Esophagus muscularis mucosa (tissue), 4 donors: ENCODE data around the gene SERINC3. TPM values are rescaled to one million over a fixed set of nuclear protein-coding genes. Genes with fewer than 3 reads are reported as not detected.

Experiments used
- DNase-seq: peaks from one replicate; pipeline ENCODE4 v3.0.0-alpha.2; 2017; ENCODE audit errors: extremely low spot score
- H3K27ac ChIP-seq, 4 donors: fragments of 200-600 bp; sonication (generic); replicated peaks in 1 of 4; 1 replicate in 3 of 4; 2 replicates in 1 of 4; pipeline ENCODE4 v1.5.1; 2016 to 2019; ENCODE audit warnings: mild to moderate bottlenecking in 1 of 4
- H3K27me3 ChIP-seq, 4 donors: fragments of 200-600 bp; sonication (generic); one replicate each; pipeline versions ENCODE4 v1.5.1 to v1.6.0; 2016 to 2019
- H3K36me3 ChIP-seq, 4 donors: fragments of 200-600 bp; sonication (generic); one replicate each; pipeline ENCODE4 v1.5.1; 2016 to 2019
- H3K4me1 ChIP-seq, 4 donors: fragments of 200-600 bp; sonication (generic); one replicate each; pipeline ENCODE4 v1.5.1; 2016 to 2019
- H3K4me3 ChIP-seq, 4 donors: fragments of 200-600 bp; sonication (generic); 1 replicate in 2 of 4; 2 replicates in 2 of 4; pipeline ENCODE4 v1.5.1; 2016 to 2019; ENCODE audit warnings: mild to moderate bottlenecking in 4 of 4, moderate library complexity in 1 of 4
- H3K9me3 ChIP-seq, 4 donors: fragments of 200-600 bp; sonication (generic); 1 replicate in 3 of 4; 2 replicates in 1 of 4; pipeline ENCODE4 v1.5.1; 2016 to 2019
- EP300 ChIP-seq: sonication (generic); formaldehyde crosslinking; IDR thresholded peaks from one replicate; pipeline ENCODE4 v1.6.1; 2017; ENCODE audit warnings: antibody characterized with exemption
- POLR2A ChIP-seq: fragments of 450-650 bp; IDR thresholded peaks from one replicate; pipeline ENCODE4 v1.6.1; 2017; ENCODE audit warnings: antibody characterized with exemption, moderate library complexity, mild to moderate bottlenecking, low read depth
- POLR2AphosphoS5 ChIP-seq, 2 donors: sonication (generic); formaldehyde crosslinking; IDR thresholded peaks; one replicate each; pipeline ENCODE4 v1.6.1; 2017; ENCODE audit warnings: antibody characterized with exemption in 2 of 2
- WGBS: methylation state at CpG from one replicate; pipeline ENCODE4 v1.1.5; 2018; 5-methylcytosine and 5-hydroxymethylcytosine counted together
- intact Hi-C: fragments of 100-400 bp; cut with DNase I; formaldehyde crosslinking; loops from one replicate; pipeline ENCODE4 v1.15.1; 2023
- total RNA-seq, 4 donors: library from RNA; depleted of rRNA; stranded (reverse); fragments of >200 nt; gene quantifications; one replicate each; pipeline versions ENCODE4 v1.1.0 to v1.2.1, GENCODE V29; 2016
- TF ChIP-seq, protein P1 (sequence below), 3 experiments: fragments of 200-600 bp in 2 of 3; fragments of 450-650 bp in 1 of 3; sonication (generic) in 2 of 3; IDR thresholded peaks; one replicate each; pipeline ENCODE4 v1.5.1; 2017 to 2019; ENCODE audit warnings: antibody characterized with exemption in 3 of 3, mild to moderate bottlenecking in 2 of 3, moderate library complexity in 1 of 3

The SERINC3 gene
- total RNA-seq, 4 donors from 2014 or later, result 121 to 175 (median 138) TPM

DNA sequence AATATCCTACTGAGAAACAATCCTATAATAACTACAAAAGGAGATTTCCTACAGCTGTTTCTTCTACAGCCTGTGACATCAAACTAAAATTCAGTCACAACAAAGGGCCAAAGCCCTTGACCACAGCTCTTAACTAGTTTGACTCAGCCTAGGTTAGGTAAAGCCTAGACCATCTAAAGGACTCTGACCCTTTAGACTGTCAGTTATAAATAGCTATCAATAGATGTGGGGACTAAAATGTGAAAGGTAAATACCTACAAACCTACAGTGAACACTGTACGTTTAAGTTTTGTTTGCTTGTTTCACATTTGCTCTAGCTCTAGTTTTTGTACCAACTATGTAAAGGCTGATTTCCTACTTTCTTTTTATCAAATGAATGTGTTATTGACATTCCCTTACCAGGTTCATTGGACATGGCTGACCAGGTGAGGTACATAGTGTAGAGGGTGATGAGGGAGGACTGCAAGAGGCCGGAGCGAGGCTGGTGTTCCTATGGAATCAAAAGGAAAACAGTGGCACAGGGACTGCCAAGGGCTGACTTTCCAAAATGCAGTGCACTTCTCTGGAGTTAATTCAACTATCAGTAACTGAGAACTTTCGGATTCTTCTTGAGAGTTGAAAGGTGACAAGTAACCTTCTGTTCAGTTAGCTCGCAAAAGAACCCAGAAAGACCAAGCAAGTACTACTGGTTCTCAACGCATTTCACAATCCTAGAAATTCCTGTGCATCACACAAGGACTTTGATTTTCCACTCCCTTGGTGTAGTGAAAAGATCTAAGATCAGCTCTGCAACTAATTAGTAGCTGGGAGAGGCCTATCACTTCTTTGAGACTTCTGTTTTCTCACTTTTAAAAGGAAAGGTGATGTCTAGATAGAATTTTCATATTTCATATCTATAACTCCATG is 17.2 kb downstream of the SERINC3 start:
- Histone ChIP-seq H3K27me3 (no peaks in the 10 kb centered on the region), H3K27ac (no peak overlapping the region), H3K4me3 (no peak overlapping the region), H3K4me1 (peaks cover 0 to 8% (median 0%) of the 10 kb centered on the region in 4 donors), H3K9me3 (no peaks in the 10 kb centered on the region), H3K36me3 (peaks cover 79 to 100% (median 99%) of the 10 kb centered on the region in 4 donors)
- DNase-seq, result no peak
- WGBS, result 90% methylated on average over 6 of the region's 6 CpGs
- intact Hi-C loops, result no loop called here
- TF ChIP-seq POLR2A, result no peak
- TF ChIP-seq, protein P1, sequence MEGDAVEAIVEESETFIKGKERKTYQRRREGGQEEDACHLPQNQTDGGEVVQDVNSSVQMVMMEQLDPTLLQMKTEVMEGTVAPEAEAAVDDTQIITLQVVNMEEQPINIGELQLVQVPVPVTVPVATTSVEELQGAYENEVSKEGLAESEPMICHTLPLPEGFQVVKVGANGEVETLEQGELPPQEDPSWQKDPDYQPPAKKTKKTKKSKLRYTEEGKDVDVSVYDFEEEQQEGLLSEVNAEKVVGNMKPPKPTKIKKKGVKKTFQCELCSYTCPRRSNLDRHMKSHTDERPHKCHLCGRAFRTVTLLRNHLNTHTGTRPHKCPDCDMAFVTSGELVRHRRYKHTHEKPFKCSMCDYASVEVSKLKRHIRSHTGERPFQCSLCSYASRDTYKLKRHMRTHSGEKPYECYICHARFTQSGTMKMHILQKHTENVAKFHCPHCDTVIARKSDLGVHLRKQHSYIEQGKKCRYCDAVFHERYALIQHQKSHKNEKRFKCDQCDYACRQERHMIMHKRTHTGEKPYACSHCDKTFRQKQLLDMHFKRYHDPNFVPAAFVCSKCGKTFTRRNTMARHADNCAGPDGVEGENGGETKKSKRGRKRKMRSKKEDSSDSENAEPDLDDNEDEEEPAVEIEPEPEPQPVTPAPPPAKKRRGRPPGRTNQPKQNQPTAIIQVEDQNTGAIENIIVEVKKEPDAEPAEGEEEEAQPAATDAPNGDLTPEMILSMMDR (IDR thresholded peaks at IDR 0.05), result no peak
- no peak for TF ChIP-seq EP300
- TF ChIP-seq POLR2AphosphoS5 (IDR thresholded peaks at IDR 0.05), result no peak

DNA sequence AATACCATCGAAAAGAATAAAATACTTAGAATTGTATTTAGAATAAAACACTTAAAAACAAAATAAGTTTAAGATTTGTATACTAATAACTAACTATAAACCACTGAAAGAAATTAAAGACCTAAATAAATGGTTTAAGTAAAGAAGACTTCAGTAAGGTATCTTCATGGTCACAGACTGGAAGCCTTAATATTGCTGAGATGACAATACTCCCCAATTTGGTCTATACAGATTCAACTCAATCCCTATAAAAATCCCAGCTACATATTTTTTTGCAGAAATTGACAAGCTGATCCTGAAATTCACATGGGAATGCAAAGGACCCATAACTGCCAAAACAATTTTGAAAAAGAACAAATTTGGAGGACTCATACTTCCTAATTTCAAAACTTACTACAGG is 18.9 kb downstream of the SERINC3 start:
- H3K27ac ChIP-seq, result no peak overlapping the region
- WGBS, result 100% methylated on average over 1 of the region's 1 CpG
- peaks cover 70 to 100% (median 99%) of the 10 kb centered on the region in 4 donors for H3K36me3 ChIP-seq
- no peak overlapping the region for H3K4me3 ChIP-seq
- intact Hi-C loops, result no loop called here
- no peaks in the 10 kb centered on the region for H3K27me3 ChIP-seq
- no peaks in the 10 kb centered on the region for H3K9me3 ChIP-seq
- DNase-seq, result no peak
- peaks cover 0 to 8% (median 0%) of the 10 kb centered on the region in 4 donors for H3K4me1 ChIP-seq
- TF ChIP-seq, protein P1 (IDR thresholded peaks at IDR 0.05), result no peak
- TF ChIP-seq POLR2AphosphoS5 (IDR thresholded peaks at IDR 0.05), result no peak
- no peak for TF ChIP-seq POLR2A
- no peak for TF ChIP-seq EP300

DNA sequence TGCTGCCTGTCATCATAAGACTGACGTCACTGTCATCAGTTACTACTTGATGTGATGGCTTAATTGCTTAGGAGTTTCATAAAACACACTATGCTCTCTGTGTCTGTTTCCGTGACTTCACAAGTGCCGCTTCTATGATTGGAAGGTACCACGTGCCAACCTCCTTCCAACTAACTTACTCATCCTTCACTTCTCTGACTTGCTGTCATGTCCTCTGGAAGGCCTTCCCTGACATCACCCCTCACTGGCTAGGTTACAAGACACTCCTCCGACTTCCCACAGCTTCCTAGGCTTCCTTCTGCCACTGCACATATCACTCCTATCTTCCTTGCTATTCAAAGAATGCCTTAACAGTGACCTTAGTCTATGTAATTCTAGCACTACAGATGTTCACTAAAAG is 20.4 kb downstream of the SERINC3 start:
- no peak overlapping the region for H3K4me3 ChIP-seq
- TF ChIP-seq POLR2AphosphoS5 (IDR thresholded peaks at IDR 0.05) (no peak), EP300 (no peak)
- no peaks in the 10 kb centered on the region for H3K27me3 ChIP-seq
- peaks cover 0 to 8% (median under 1%) of the 10 kb centered on the region in 4 donors for H3K4me1 ChIP-seq
- H3K36me3 ChIP-seq, result peaks cover 70 to 100% (median 97%) of the 10 kb centered on the region in 4 donors
- intact Hi-C loops, result no loop called here
- no peak for DNase-seq
- H3K27ac ChIP-seq, result no peak overlapping the region
- WGBS, result 88% methylated on average over 5 of the region's 5 CpGs
- H3K9me3 ChIP-seq, result no peaks in the 10 kb centered on the region

DNA sequence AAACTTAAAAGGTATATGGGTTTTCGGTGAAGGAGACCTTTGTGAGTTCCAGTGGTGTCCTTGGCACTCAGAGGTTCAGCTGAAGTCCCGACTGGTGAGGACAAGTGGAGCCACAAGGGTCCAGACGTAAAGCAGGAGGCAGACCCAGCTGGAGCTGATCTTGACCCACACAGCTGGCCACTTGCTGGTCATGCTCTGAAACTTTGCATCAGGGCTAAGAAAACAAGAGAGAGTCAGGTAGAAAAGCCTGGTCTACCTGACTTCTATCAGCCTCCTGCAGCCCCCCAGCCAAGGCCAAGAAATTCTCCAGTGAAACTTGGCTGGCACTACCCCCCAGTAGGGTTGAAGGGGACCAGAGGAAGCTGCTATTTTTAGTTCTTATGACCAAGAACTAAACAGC is 21.6 kb downstream of the SERINC3 start:
- TF ChIP-seq EP300 (no peak), POLR2A (no peak), POLR2AphosphoS5 (IDR thresholded peaks at IDR 0.05) (no peak)
- TF ChIP-seq, protein P1 (IDR thresholded peaks at IDR 0.05), result no peak
- Histone ChIP-seq H3K4me1 (peaks cover 3 to 8% (median 7%) of the 10 kb centered on the region in 4 donors), H3K9me3 (no peaks in the 10 kb centered on the region), H3K27ac (no peak overlapping the region), H3K36me3 (peaks cover 70 to 100% (median 96%) of the 10 kb centered on the region in 4 donors), H3K4me3 (no peak overlapping the region), H3K27me3 (no peaks in the 10 kb centered on the region)
- intact Hi-C loops, result no loop called here
- no peak for DNase-seq
- WGBS, result 78% methylated on average over 3 of the region's 3 CpGs

DNA sequence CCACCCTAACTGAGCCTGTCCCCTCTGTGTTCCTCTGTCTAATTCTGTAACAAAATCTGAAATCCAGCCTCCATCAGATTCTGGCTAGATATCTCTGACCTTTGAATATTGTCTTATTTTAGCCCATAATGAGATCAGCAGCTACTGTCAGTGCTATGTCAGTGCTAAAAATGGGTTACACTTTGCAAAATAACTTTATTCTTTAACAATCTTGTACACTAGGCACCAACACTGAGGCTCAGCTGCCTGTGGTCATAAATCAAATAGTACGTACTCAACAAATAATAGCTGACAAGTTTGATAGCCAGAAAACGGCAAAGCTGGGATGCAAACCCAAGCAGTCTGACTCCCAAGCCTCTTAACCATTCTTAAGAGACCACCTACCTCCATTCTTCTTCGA is 24.1 kb downstream of the SERINC3 start:
- Histone ChIP-seq H3K27me3 (no peaks in the 10 kb centered on the region), H3K36me3 (peaks cover 57 to 100% (median 96%) of the 10 kb centered on the region in 4 donors), H3K9me3 (no peaks in the 10 kb centered on the region), H3K4me3 (no peak overlapping the region), H3K27ac (no peak overlapping the region), H3K4me1 (peaks cover 3 to 8% (median 8%) of the 10 kb centered on the region in 4 donors)
- TF ChIP-seq, protein P1 (IDR thresholded peaks at IDR 0.05), result no peak
- TF ChIP-seq POLR2AphosphoS5 (IDR thresholded peaks at IDR 0.05), result no peak
- no peak for TF ChIP-seq EP300
- TF ChIP-seq POLR2A, result no peak
- WGBS, result 81% methylated on average over 3 of the region's 3 CpGs
- no peak for DNase-seq
- intact Hi-C loops, result no loop called here
